ENCODE data around the gene MALSU1. TPM values are rescaled to one million over a fixed set of nuclear protein-coding genes. Genes with fewer than 3 reads are reported as not detected.
"Not testable (repeated sequence)": the region's sequence is repeated elsewhere in the genome, so short reads cannot be mapped to it uniquely, and the experiment has no call there.

The MALSU1 gene
- total RNA-seq, 1 donor from 2014 or later: 22.4 TPM

DNA sequence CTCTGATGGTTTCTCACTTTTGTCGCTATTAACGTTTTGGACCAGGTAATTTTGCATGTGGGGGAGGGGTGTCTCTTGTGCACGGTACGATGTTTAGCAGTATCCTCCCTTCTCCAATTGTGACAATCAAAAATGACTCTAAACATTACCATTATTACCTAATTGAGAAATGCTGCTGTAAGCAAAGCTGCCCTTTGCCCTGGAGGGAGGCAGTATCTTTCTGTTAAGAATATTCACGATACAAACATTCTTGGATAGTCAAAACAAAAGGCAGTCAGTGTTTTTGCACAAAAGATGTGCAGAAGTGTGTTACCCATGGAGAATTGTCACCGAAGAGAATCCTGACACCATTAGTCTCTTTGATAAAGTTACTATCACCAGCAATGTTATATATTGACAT, 9.6 kb downstream of the MALSU1 start:
- no peak overlapping the region for H3K4me3 ChIP-seq
- no peaks in the 10 kb centered on the region for H3K9me3 ChIP-seq
- H3K27me3 ChIP-seq: no peaks in the 10 kb centered on the region
- no peak overlapping the region for H3K27ac ChIP-seq
- H3K36me3 ChIP-seq: peaks cover 12 to 39% of the 10 kb centered on the region in 2 donors
- TF ChIP-seq, protein P1, sequence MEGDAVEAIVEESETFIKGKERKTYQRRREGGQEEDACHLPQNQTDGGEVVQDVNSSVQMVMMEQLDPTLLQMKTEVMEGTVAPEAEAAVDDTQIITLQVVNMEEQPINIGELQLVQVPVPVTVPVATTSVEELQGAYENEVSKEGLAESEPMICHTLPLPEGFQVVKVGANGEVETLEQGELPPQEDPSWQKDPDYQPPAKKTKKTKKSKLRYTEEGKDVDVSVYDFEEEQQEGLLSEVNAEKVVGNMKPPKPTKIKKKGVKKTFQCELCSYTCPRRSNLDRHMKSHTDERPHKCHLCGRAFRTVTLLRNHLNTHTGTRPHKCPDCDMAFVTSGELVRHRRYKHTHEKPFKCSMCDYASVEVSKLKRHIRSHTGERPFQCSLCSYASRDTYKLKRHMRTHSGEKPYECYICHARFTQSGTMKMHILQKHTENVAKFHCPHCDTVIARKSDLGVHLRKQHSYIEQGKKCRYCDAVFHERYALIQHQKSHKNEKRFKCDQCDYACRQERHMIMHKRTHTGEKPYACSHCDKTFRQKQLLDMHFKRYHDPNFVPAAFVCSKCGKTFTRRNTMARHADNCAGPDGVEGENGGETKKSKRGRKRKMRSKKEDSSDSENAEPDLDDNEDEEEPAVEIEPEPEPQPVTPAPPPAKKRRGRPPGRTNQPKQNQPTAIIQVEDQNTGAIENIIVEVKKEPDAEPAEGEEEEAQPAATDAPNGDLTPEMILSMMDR (IDR thresholded peaks at IDR 0.05): no peak
- DNase-seq (ENCODE audit: low spot score in 2 of 2): no peak
- intact Hi-C loops (cut with DNase I): no loop called here
- no peaks in the 10 kb centered on the region for H3K4me1 ChIP-seq

GRCh38 chr7:23312141-23312540, 13.0 kb downstream of the MALSU1 start:
- H3K27me3 ChIP-seq; H3K4me3 ChIP-seq; H3K9me3 ChIP-seq; H3K4me1 ChIP-seq; H3K27ac ChIP-seq; intact Hi-C loops (cut with DNase I); DNase-seq (ENCODE audit: low spot score in 2 of 2): not testable (repeated sequence)
- peaks cover 12 to 34% of the 10 kb centered on the region in 2 donors for H3K36me3 ChIP-seq

GRCh38 chr7:23315366-23315765, 16.2 kb downstream of the MALSU1 start:
- H3K4me1 ChIP-seq: no peaks in the 10 kb centered on the region
- TF ChIP-seq, protein P1 (IDR thresholded peaks at IDR 0.05): no peak
- intact Hi-C loops (cut with DNase I): no loop called here

GRCh38 chr7:23331132-23331531, 32.0 kb downstream of the MALSU1 start:
- intact Hi-C loops (cut with DNase I): no loop called here
- no peak for DNase-seq (ENCODE audit: low spot score in 2 of 2)
- no peak overlapping the region for H3K4me3 ChIP-seq

More at GRCh38 chr7:23315366-23315765, 16.2 kb downstream of the MALSU1 start:
- no peak overlapping the region for H3K27ac ChIP-seq
- H3K4me3 ChIP-seq: no peak overlapping the region
- H3K27me3 ChIP-seq: no peaks in the 10 kb centered on the region
- no peaks in the 10 kb centered on the region for H3K9me3 ChIP-seq
- DNase-seq (ENCODE audit: low spot score in 2 of 2): no peak
- H3K36me3 ChIP-seq: peaks cover 2 to 7% of the 10 kb centered on the region in 2 donors

DNA sequence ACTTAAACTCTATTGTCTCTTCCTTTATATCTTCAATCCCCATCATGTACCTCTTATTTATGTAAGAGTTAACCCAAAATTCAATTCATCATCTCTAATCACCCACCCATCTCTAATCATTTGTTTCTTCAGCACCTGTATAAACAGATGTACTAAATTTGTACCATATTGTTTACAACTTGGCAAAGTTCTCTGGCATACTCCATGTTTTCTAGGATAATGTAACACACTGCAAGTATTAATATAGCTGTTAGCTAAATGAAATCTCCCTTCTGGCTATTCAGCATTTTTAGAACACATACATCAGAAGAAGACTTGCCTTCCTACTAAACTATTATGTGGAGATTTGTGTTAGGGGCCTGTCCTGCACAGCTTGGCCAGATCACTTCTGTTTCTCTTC, 33.1 kb downstream of the MALSU1 start:
- H3K4me1 ChIP-seq: no peaks in the 10 kb centered on the region
- no peaks in the 10 kb centered on the region for H3K9me3 ChIP-seq
- H3K4me3 ChIP-seq: no peak overlapping the region
- H3K27me3 ChIP-seq: no peaks in the 10 kb centered on the region
- no peaks in the 10 kb centered on the region for H3K36me3 ChIP-seq
- no peak for DNase-seq (ENCODE audit: low spot score in 2 of 2)
- intact Hi-C loops (cut with DNase I): no loop called here
- H3K27ac ChIP-seq: no peak overlapping the region
- TF ChIP-seq, protein P1 (IDR thresholded peaks at IDR 0.05): no peak

More at GRCh38 chr7:23331132-23331531, 32.0 kb downstream of the MALSU1 start:
- H3K4me1 ChIP-seq: no peaks in the 10 kb centered on the region
- no peaks in the 10 kb centered on the region for H3K9me3 ChIP-seq
- no peaks in the 10 kb centered on the region for H3K36me3 ChIP-seq
- H3K27ac ChIP-seq: no peak overlapping the region
- TF ChIP-seq, protein P1 (IDR thresholded peaks at IDR 0.05): no peak
- H3K27me3 ChIP-seq: no peaks in the 10 kb centered on the region

DNA sequence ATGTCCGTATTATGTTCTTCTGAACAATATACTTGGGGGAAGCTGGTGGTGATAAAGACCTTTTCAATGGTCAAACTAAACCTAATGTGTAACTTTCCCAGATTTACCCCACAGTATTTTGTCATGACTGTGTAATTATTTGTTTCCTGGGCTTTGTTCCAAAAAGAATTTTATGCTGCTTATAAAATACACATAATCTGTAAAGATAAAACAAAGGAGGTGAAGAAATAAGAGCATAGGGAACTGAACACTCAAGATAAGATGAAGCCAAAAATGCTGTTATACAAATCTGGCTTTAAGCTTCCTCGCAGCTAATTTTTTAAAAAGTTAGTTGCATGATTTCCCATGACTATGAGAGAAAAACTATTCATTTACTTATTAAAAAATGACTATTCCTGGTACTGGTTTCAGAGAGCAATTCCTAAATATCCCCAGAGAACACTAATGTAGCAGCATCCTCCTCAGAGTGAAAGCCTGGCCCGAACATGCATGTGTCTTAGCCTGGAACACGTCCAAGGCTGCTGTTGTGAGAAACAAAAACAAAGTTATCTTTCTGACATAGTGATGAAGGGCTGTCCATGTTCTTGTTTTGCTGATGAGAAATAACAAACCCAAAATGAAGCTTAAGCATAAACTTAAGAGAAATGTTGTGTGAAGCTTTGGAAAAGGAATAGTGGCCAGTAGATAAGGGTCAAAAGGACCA, 33.9 kb downstream of the MALSU1 start:
- no peaks in the 10 kb centered on the region for H3K36me3 ChIP-seq
- no peak overlapping the region for H3K4me3 ChIP-seq
- no peaks in the 10 kb centered on the region for H3K4me1 ChIP-seq
- H3K27ac ChIP-seq: no peak overlapping the region
- intact Hi-C loops (cut with DNase I): no loop called here
- TF ChIP-seq, protein P1 (IDR thresholded peaks at IDR 0.05): no peak
- H3K9me3 ChIP-seq: no peaks in the 10 kb centered on the region
- no peaks in the 10 kb centered on the region for H3K27me3 ChIP-seq
- no peak for DNase-seq (ENCODE audit: low spot score in 2 of 2)
